Lung (tissue), 12 donors: ENCODE data around the gene LRRTM4. TPM values are rescaled to one million over a fixed set of nuclear protein-coding genes. Genes with fewer than 3 reads are reported as not detected.

Source experiments
- ATAC-seq: fragments of 200-7000 bp; cut with Tn5 transposase; one replicate; pipeline ENCODE4 v1.9.1; 2020; ENCODE audit warnings: moderate number of reproducible peaks; ENCODE audit not compliant: insufficient read depth, low FRiP score
- DNase-seq, 3 donors: peaks; one replicate each; pipeline ENCODE4 v3.0.0-alpha.2; 2013 to 2017
- H3K27ac ChIP-seq, 2 donors: one replicate each; pipeline ENCODE4 v1.5.1; 2013; ENCODE audit warnings: mild to moderate bottlenecking in 2 of 2, moderate library complexity in 2 of 2, control low read depth in 1 of 2, inconsistent platforms in 1 of 2, low read depth in 1 of 2, low read length in 1 of 2
- H3K27me3 ChIP-seq, 3 donors: one replicate each; pipeline ENCODE4 v1.5.1; 2013; ENCODE audit warnings: low read length in 2 of 3; ENCODE audit not compliant: control insufficient read depth in 3 of 3, insufficient read depth in 3 of 3
- H3K36me3 ChIP-seq, 4 donors: one replicate each; pipeline ENCODE4 v1.5.1; 2013; ENCODE audit warnings: low read length in 4 of 4, mild to moderate bottlenecking in 1 of 4, moderate library complexity in 1 of 4; ENCODE audit not compliant: control insufficient read depth in 4 of 4, insufficient read depth in 4 of 4
- H3K4me1 ChIP-seq, 5 donors: one replicate each; pipeline ENCODE4 v1.5.1; 2013; ENCODE audit warnings: low read length in 5 of 5, mild to moderate bottlenecking in 2 of 5, moderate library complexity in 1 of 5; ENCODE audit not compliant: control insufficient read depth in 5 of 5, insufficient read depth in 5 of 5
- H3K4me3 ChIP-seq: one replicate; pipeline ENCODE4 v1.5.1; 2013; ENCODE audit warnings: mild to moderate bottlenecking, control low read depth, moderate library complexity
- H3K9ac ChIP-seq, 2 donors: one replicate each; pipeline ENCODE4 v1.5.1; 2013; ENCODE audit warnings: low read length in 2 of 2, control low read depth in 1 of 2; ENCODE audit not compliant: insufficient read depth in 1 of 2
- H3K9me3 ChIP-seq, 4 donors: one replicate each; pipeline ENCODE4 v1.5.1; 2013; ENCODE audit warnings: low read length in 3 of 4, mild to moderate bottlenecking in 1 of 4, moderate library complexity in 1 of 4; ENCODE audit not compliant: control insufficient read depth in 4 of 4, insufficient read depth in 3 of 4
- CTCF ChIP-seq: IDR thresholded peaks from 2 replicates; pipeline ENCODE4 v1.5.1; 2012; ENCODE audit warnings: mild to moderate bottlenecking; ENCODE audit errors: control extremely low read depth, extremely low read depth
- WGBS, 2 donors: extraction: QIAGEN DNeasy Blood & Tissue Kit; methylation state at CpG; one replicate each; pipeline ENCODE4 v1.1.7; 2013; 5-methylcytosine and 5-hydroxymethylcytosine counted together
- polyA plus RNA-seq, 2 donors: library from polyadenylated mRNA; stranded (reverse); fragments of 200-250 nt; gene quantifications; one replicate each; pipeline ENCODE4 v1.2.1, GENCODE V29; 2013
- total RNA-seq, 2 donors: library from RNA; depleted of rRNA in 1 of 2; stranded (reverse); fragments of >200 nt in 1 of 2; gene quantifications; one replicate each; pipeline ENCODE4 v1.2.1, GENCODE V29; 2014 to 2021
- donor health status: control.
- donor health status: control.
- donor health status: Bipolar disorder and iron deficiency.
- donor health status: healthy.
- donor health status: DM: yes; HTN: yes; CAD: no.

LRRTM4 gene
- total and polyA plus RNA-seq, 4 donors = 0.08 to 9.2 (median 1.2) TPM; not detected in 1

DNA sequence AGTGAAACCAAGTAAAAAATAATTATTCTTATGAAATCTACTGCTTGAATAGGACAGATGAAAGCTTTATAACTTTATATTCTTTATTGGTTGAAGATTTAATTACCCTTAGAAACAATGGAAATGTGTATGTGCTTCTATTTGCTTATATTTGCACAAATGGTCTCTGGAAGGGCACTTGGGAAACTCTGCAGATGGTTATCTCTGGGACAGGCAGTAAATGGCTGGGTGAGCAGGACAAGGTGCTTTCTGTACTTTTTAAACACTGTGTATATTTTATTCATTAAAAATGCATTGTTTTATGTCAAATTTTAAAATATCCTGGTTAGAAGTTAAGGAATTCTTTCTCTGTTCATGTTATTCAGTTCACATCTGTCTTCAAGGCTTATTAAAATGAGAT is 131.1 kb downstream of the LRRTM4 start:
- ATAC-seq = no peak
- peaks cover 0 to 12% (median 0%) of the 10 kb centered on the region in 5 donors for H3K4me1 ChIP-seq
- TF ChIP-seq CTCF = no peak

DNA sequence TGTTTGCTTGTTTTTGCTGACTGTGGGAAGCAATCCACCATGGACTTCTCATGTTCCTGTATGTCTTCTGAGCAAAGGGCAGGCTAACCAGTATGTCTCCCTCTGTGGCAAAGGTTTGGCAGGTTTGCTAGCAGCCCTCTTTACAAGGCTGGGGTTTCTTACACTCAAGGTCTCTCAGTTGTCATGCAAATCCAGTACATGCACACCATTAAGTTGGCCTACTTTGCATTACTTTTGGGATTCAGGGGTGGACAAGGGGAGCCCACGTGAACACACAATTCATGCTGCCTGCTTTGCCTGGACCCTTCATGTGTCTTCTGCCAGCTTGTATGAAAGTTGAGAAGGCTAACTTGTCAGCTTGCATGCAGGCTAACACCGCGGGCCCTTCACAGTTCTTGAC is 134.9 kb downstream of the LRRTM4 start:
- H3K9ac ChIP-seq = no peak overlapping the region
- DNase-seq = no peak
- no peaks in the 10 kb centered on the region for H3K4me1 ChIP-seq
- H3K27ac ChIP-seq = no peak overlapping the region
- 60 to 70% methylated on average over 3 of the region's 3 CpGs for WGBS, 2 donors
- TF ChIP-seq CTCF = no peak
- no peaks in the 10 kb centered on the region for H3K27me3 ChIP-seq
- no peak for ATAC-seq
- H3K36me3 ChIP-seq = no peaks in the 10 kb centered on the region
- H3K4me3 ChIP-seq = no peak overlapping the region
- peaks cover 0 to 3% (median 0%) of the 10 kb centered on the region in 4 donors for H3K9me3 ChIP-seq

More for the DNA sequence above, 131.1 kb downstream of the LRRTM4 start:
- H3K9me3 ChIP-seq = peaks cover 0 to 3% (median 0%) of the 10 kb centered on the region in 4 donors
- H3K4me3 ChIP-seq = no peak overlapping the region
- H3K36me3 ChIP-seq = no peaks in the 10 kb centered on the region
- no peak for DNase-seq
- H3K27me3 ChIP-seq = no peaks in the 10 kb centered on the region
- no peak overlapping the region for H3K27ac ChIP-seq
- H3K9ac ChIP-seq = no peak overlapping the region

GRCh38 chr2:77372636-77373035 is 149.5 kb downstream of the LRRTM4 start:
- TF ChIP-seq CTCF = no peak
- DNase-seq = peak in 2 of 3 donors; percentile 91 to 92
- no peak overlapping the region for H3K9ac ChIP-seq
- H3K4me1 ChIP-seq = peaks cover 0 to 17% (median 0%) of the 10 kb centered on the region in 5 donors
- ATAC-seq = no peak
- H3K4me3 ChIP-seq = no peak overlapping the region
- no peak overlapping the region for H3K27ac ChIP-seq
- H3K36me3 ChIP-seq = no peaks in the 10 kb centered on the region
- no peaks in the 10 kb centered on the region for H3K27me3 ChIP-seq
- H3K9me3 ChIP-seq = no peaks in the 10 kb centered on the region

GRCh38 chr2:77370511-77370910 is 151.7 kb downstream of the LRRTM4 start:
- ATAC-seq = no peak
- Histone ChIP-seq H3K27me3 (no peaks in the 10 kb centered on the region), H3K9me3 (no peaks in the 10 kb centered on the region), H3K9ac (no peak overlapping the region), H3K4me3 (no peak overlapping the region), H3K36me3 (no peaks in the 10 kb centered on the region), H3K4me1 (peaks cover 0 to 17% (median 0%) of the 10 kb centered on the region in 5 donors), H3K27ac (no peak overlapping the region)
- TF ChIP-seq CTCF = no peak
- DNase-seq = peak; percentile 14 to 63 (median 57)
- 45 to 59% methylated on average over 3 of the region's 3 CpGs for WGBS, 2 donors
